Vagina (tissue), 2 donors: ENCODE results near the gene UNC45A. TPM values are rescaled to one million over a fixed set of nuclear protein-coding genes. Genes with fewer than 3 reads are reported as not detected.

Experiments
- DNase-seq, 2 donors: peaks; one replicate each; pipeline ENCODE4 v3.0.0-alpha.2; 2017; ENCODE audit errors: extremely low spot score in 2 of 2
- H3K27ac ChIP-seq: fragments of 200-600 bp; sonication (generic); one replicate; pipeline ENCODE4 v1.5.1; 2019
- H3K27me3 ChIP-seq: fragments of 200-600 bp; sonication (generic); one replicate; pipeline ENCODE4 v1.5.1; 2019
- H3K36me3 ChIP-seq, 2 donors: fragments of 200-600 bp; sonication (generic); one replicate each; pipeline ENCODE4 v1.5.1; 2017 to 2019
- H3K4me1 ChIP-seq: fragments of 200-600 bp; sonication (generic); one replicate; pipeline ENCODE4 v1.5.1; 2019
- H3K4me3 ChIP-seq, 2 donors: fragments of 200-600 bp; sonication (generic); 1 replicate in 1 of 2; 2 replicates in 1 of 2; pipeline ENCODE4 v1.5.1; 2016 to 2019
- H3K9me3 ChIP-seq: fragments of 200-600 bp; sonication (generic); one replicate; pipeline ENCODE4 v1.5.1; 2019
- POLR2A ChIP-seq, 2 donors: fragments of 450-650 bp; IDR thresholded peaks; one replicate each; pipeline ENCODE4 v1.6.1; 2017; ENCODE audit warnings: antibody characterized with exemption in 2 of 2, mild to moderate bottlenecking in 2 of 2, moderate library complexity in 2 of 2
- POLR2AphosphoS5 ChIP-seq, 2 donors: sonication (generic); formaldehyde crosslinking; IDR thresholded peaks; one replicate each; pipeline ENCODE4 v1.9.0; 2017; ENCODE audit warnings: antibody characterized with exemption in 2 of 2, mild to moderate bottlenecking in 2 of 2, low read depth in 1 of 2; ENCODE audit not compliant: insufficient read depth in 1 of 2
- intact Hi-C: fragments of 100-400 bp; cut with DNase I; formaldehyde crosslinking; loops from one replicate; pipeline ENCODE4 v1.15.1; 2023
- total RNA-seq: library from RNA; depleted of rRNA; stranded (reverse); fragments of >200 nt; gene quantifications from one replicate; pipeline ENCODE4 v1.2.3, GENCODE V29; 2016
- TF ChIP-seq, protein P1 (sequence below), 3 experiments: fragments of 450-650 bp in 2 of 3; fragments of 200-600 bp in 1 of 3; sonication (generic) in 1 of 3; IDR thresholded peaks; one replicate each; pipeline ENCODE4 v1.5.1; 2017 to 2019; ENCODE audit warnings: antibody characterized with exemption in 3 of 3, mild to moderate bottlenecking in 2 of 3, moderate library complexity in 2 of 3

UNC45A gene
- total RNA-seq, 1 donor from 2014 or later: 62.1 TPM

- peak overlapping the region; percentile 71 to 75 for H3K4me3 ChIP-seq
- no peaks in the 10 kb centered on the region for H3K27me3 ChIP-seq
- H3K27ac ChIP-seq: peak overlapping the region; percentile 93
- no peak for DNase-seq
- H3K4me1 ChIP-seq: peaks cover 43% of the 10 kb centered on the region
- H3K9me3 ChIP-seq: no peaks in the 10 kb centered on the region
- intact Hi-C loops: no loop called here
- no peak for TF ChIP-seq POLR2A (IDR thresholded peaks at IDR 0.05)
- TF ChIP-seq POLR2AphosphoS5 (IDR thresholded peaks at IDR 0.05; ENCODE audit: insufficient read depth in 1 of 2, low read depth in 1 of 2): no peak
- TF ChIP-seq, protein P1, sequence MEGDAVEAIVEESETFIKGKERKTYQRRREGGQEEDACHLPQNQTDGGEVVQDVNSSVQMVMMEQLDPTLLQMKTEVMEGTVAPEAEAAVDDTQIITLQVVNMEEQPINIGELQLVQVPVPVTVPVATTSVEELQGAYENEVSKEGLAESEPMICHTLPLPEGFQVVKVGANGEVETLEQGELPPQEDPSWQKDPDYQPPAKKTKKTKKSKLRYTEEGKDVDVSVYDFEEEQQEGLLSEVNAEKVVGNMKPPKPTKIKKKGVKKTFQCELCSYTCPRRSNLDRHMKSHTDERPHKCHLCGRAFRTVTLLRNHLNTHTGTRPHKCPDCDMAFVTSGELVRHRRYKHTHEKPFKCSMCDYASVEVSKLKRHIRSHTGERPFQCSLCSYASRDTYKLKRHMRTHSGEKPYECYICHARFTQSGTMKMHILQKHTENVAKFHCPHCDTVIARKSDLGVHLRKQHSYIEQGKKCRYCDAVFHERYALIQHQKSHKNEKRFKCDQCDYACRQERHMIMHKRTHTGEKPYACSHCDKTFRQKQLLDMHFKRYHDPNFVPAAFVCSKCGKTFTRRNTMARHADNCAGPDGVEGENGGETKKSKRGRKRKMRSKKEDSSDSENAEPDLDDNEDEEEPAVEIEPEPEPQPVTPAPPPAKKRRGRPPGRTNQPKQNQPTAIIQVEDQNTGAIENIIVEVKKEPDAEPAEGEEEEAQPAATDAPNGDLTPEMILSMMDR (IDR thresholded peaks at IDR 0.05): no peak
- no peaks in the 10 kb centered on the region for H3K36me3 ChIP-seq
Measured at GRCh38 chr15:90930861-90931574, 4.1 kb upstream of the UNC45A start.

DNA sequence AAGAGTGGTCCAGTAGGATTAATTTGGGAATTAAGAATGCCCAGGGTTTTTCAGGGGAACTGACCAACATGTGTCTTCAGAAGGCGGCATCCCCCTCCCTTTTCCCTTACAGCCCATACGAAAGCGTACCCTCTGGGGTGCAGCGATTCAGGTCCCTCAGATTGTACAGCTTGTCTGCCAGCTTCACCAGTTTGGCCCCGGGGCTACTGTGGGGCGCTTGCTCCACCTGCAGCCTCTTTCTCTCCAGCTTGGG lies 3.6 kb upstream of the UNC45A start:
- TF ChIP-seq POLR2A (IDR thresholded peaks at IDR 0.05): no peak
- TF ChIP-seq, protein P1 (IDR thresholded peaks at IDR 0.05): no peak
- no peak for TF ChIP-seq POLR2AphosphoS5 (IDR thresholded peaks at IDR 0.05; ENCODE audit: insufficient read depth in 1 of 2, low read depth in 1 of 2)
- Histone ChIP-seq H3K27ac (peak overlapping the region; percentile 93), H3K27me3 (no peaks in the 10 kb centered on the region)

GRCh38 chr15:90931828-90932659 lies 3.0 kb upstream of the UNC45A start, which contains the start of gene HDDC3:
HDDC3 (minus strand) TSS chr15:90932549; CDS start chr15:90932540, 9 bp downstream.
- Histone ChIP-seq H3K36me3 (no peaks in the 10 kb centered on the region), H3K4me1 (peaks cover 53% of the 10 kb centered on the region), H3K4me3 (peak within 1 kb of the TSS; percentile 72 to 75), H3K9me3 (no peaks in the 10 kb centered on the region), H3K27ac (peak within 1 kb of the TSS; percentile 93), H3K27me3 (no peaks in the 10 kb centered on the region)
- DNase-seq: no peak
- peak in 1 of 2 donors; percentile 34 for TF ChIP-seq POLR2A (IDR thresholded peaks at IDR 0.05)
- TF ChIP-seq, protein P1 (IDR thresholded peaks at IDR 0.05): peak; percentile 66 to 84 (median 72)
- TF ChIP-seq POLR2AphosphoS5 (IDR thresholded peaks at IDR 0.05; ENCODE audit: insufficient read depth in 1 of 2, low read depth in 1 of 2): peak; percentile 26 to 84
- intact Hi-C loops: no loop called here

More for the DNA sequence above, 3.6 kb upstream of the UNC45A start:
- Histone ChIP-seq H3K4me1 (peaks cover 48% of the 10 kb centered on the region), H3K4me3 (peak overlapping the region; percentile 72 to 75), H3K9me3 (no peaks in the 10 kb centered on the region), H3K36me3 (no peaks in the 10 kb centered on the region)
- intact Hi-C loops: no loop called here
- no peak for DNase-seq

- TF ChIP-seq POLR2AphosphoS5 (IDR thresholded peaks at IDR 0.05; ENCODE audit: insufficient read depth in 1 of 2, low read depth in 1 of 2) (no peak), POLR2A (IDR thresholded peaks at IDR 0.05) (no peak)
- TF ChIP-seq, protein P1 (IDR thresholded peaks at IDR 0.05): no peak
- peak overlapping the region; percentile 72 to 75 for H3K4me3 ChIP-seq
- peaks cover 55% of the 10 kb centered on the region for H3K4me1 ChIP-seq
- intact Hi-C loops: no loop called here
- no peaks in the 10 kb centered on the region for H3K9me3 ChIP-seq
- no peaks in the 10 kb centered on the region for H3K36me3 ChIP-seq
- H3K27me3 ChIP-seq: no peaks in the 10 kb centered on the region
- no peak for DNase-seq
- H3K27ac ChIP-seq: peak overlapping the region; percentile 93
Measured at GRCh38 chr15:90932660-90932991, 2.5 kb upstream of the UNC45A start.

DNA sequence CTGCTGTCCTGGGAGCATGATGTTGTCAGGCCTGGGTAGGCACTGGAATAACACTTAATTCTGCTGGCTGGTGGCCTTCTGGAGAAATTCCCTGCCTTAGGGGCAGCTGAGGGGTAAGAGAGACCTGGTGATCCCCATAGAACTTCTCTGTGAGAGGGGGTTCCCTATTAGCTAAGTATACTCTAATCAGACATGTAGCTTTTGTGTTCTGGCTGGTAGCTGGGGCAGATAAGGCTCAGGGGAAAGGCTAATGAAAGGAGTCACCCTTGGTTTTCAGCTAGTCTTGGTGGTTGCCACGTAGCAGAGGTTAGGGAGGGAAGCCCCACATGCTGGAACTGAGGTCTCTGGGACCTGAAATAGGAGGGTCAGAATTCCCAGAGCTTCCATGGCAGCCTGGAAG lies 1.8 kb upstream of the UNC45A start:
- DNase-seq: no peak
- H3K27ac ChIP-seq: no peak overlapping the region
- H3K9me3 ChIP-seq: no peaks in the 10 kb centered on the region
- H3K36me3 ChIP-seq: no peaks in the 10 kb centered on the region
- TF ChIP-seq, protein P1 (IDR thresholded peaks at IDR 0.05): no peak
- TF ChIP-seq POLR2AphosphoS5 (IDR thresholded peaks at IDR 0.05; ENCODE audit: insufficient read depth in 1 of 2, low read depth in 1 of 2): no peak
- no peak for TF ChIP-seq POLR2A (IDR thresholded peaks at IDR 0.05)
- peaks cover 55% of the 10 kb centered on the region for H3K4me1 ChIP-seq
- intact Hi-C loops: no loop called here
- H3K4me3 ChIP-seq: no peak overlapping the region
- no peaks in the 10 kb centered on the region for H3K27me3 ChIP-seq
